Measurements from ENCODE around the gene KIRREL1. TPM values are rescaled to one million over a fixed set of nuclear protein-coding genes. Genes with fewer than 3 reads are reported as not detected.

The KIRREL1 gene
- total RNA-seq, 6 experiments from 2014 or later = 1.1 to 4.9 (median 2.9) TPM

GRCh38 chr1:157983787-157984186 lies 9.7 kb upstream of the KIRREL1 start:
- no peaks in the 10 kb centered on the region for H3K27me3 ChIP-seq
- ATAC-seq (no peak), DNase-seq (no peak)
- no peak overlapping the region for H3K4me3 ChIP-seq
- no peak overlapping the region for H3K27ac ChIP-seq
- WGBS (ENCODE audit: insufficient coverage, low coverage, low lambda C conversion rate, missing lambda C conversion rate) = 38% methylated on average over 2 of the region's 2 CpGs
- intact Hi-C loops (cut with DNase I) = no loop called here
- no peaks in the 10 kb centered on the region for H3K36me3 ChIP-seq
- H3K9me3 ChIP-seq = no peaks in the 10 kb centered on the region
- TF ChIP-seq, protein P1, sequence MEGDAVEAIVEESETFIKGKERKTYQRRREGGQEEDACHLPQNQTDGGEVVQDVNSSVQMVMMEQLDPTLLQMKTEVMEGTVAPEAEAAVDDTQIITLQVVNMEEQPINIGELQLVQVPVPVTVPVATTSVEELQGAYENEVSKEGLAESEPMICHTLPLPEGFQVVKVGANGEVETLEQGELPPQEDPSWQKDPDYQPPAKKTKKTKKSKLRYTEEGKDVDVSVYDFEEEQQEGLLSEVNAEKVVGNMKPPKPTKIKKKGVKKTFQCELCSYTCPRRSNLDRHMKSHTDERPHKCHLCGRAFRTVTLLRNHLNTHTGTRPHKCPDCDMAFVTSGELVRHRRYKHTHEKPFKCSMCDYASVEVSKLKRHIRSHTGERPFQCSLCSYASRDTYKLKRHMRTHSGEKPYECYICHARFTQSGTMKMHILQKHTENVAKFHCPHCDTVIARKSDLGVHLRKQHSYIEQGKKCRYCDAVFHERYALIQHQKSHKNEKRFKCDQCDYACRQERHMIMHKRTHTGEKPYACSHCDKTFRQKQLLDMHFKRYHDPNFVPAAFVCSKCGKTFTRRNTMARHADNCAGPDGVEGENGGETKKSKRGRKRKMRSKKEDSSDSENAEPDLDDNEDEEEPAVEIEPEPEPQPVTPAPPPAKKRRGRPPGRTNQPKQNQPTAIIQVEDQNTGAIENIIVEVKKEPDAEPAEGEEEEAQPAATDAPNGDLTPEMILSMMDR (IDR thresholded peaks at IDR 0.05) = no peak
- TF ChIP-seq POLR2A (IDR thresholded peaks at IDR 0.05) = no peak
- no peaks in the 10 kb centered on the region for H3K4me1 ChIP-seq

- ATAC-seq (no peak), DNase-seq (no peak)
- no peaks in the 10 kb centered on the region for H3K9me3 ChIP-seq
- H3K36me3 ChIP-seq = no peaks in the 10 kb centered on the region
- no peak overlapping the region for H3K4me3 ChIP-seq
- no peak for TF ChIP-seq POLR2A (IDR thresholded peaks at IDR 0.05)
- TF ChIP-seq, protein P1 (IDR thresholded peaks at IDR 0.05) = no peak
- H3K4me1 ChIP-seq = no peaks in the 10 kb centered on the region
- 48% methylated on average over 7 of the region's 7 CpGs for WGBS (ENCODE audit: insufficient coverage, low coverage, low lambda C conversion rate, missing lambda C conversion rate)
- no peaks in the 10 kb centered on the region for H3K27me3 ChIP-seq
- intact Hi-C loops (cut with DNase I) = no loop called here
- H3K27ac ChIP-seq = no peak overlapping the region
Observed at GRCh38 chr1:157984469-157984868, 9.0 kb upstream of the KIRREL1 start.

- WGBS (ENCODE audit: insufficient coverage, low coverage, low lambda C conversion rate, missing lambda C conversion rate) = 60% methylated on average over 1 of the region's 1 CpG
- Histone ChIP-seq H3K27ac (no peak overlapping the region), H3K4me3 (no peak overlapping the region), H3K36me3 (no peaks in the 10 kb centered on the region), H3K4me1 (no peaks in the 10 kb centered on the region), H3K27me3 (no peaks in the 10 kb centered on the region), H3K9me3 (no peaks in the 10 kb centered on the region)
- intact Hi-C loops (cut with DNase I) = no loop called here
- DNase-seq (no peak), ATAC-seq (no peak)
- TF ChIP-seq POLR2A (IDR thresholded peaks at IDR 0.05) = no peak
- TF ChIP-seq, protein P1 (IDR thresholded peaks at IDR 0.05) = no peak
Observed at GRCh38 chr1:157985473-157985872, 8.0 kb upstream of the KIRREL1 start.

- no peak for TF ChIP-seq POLR2A (IDR thresholded peaks at IDR 0.05)
- TF ChIP-seq, protein P1 (IDR thresholded peaks at IDR 0.05) = no peak
- Histone ChIP-seq H3K27me3 (peaks cover 0 to 3% of the 10 kb centered on the region in 2 donors), H3K27ac (no peak overlapping the region), H3K4me3 (no peak overlapping the region), H3K36me3 (no peaks in the 10 kb centered on the region), H3K4me1 (no peaks in the 10 kb centered on the region), H3K9me3 (no peaks in the 10 kb centered on the region)
- 34% methylated on average over 3 of the region's 3 CpGs for WGBS (ENCODE audit: insufficient coverage, low coverage, low lambda C conversion rate, missing lambda C conversion rate)
- DNase-seq (no peak), ATAC-seq (no peak)
- intact Hi-C loops (cut with DNase I) = no loop called here
Observed at GRCh38 chr1:157988002-157988401, 5.4 kb upstream of the KIRREL1 start.
